RWPE1 (cell line): Measurements from ENCODE around the gene PSMF1.

ENCODE experiments used
- CTCF ChIA-PET: fragments of 350-600 bp; sonication (Branson Sonifier 250); formaldehyde crosslinking; extraction: SDS; loops from one replicate; lab custom pipeline; 2021; lab: Yijun Ruan, JAX
- POLR2A ChIA-PET: fragments of 400-600 bp; formaldehyde crosslinking; extraction: SDS; loops from one replicate; lab custom pipeline; 2020; ENCODE audit warnings: antibody characterized with exemption; ENCODE audit not compliant: low non-redundant PET; lab: Yijun Ruan, JAX
- DNase-seq: peaks from one replicate; pipeline ENCODE4 v3.0.0; 2012; ENCODE audit warnings: low spot score
- H3K27ac ChIP-seq: fragments of 450-650 bp; 2 replicates; pipeline ENCODE4 v1.5.1; 2017
- CTCF ChIP-seq: fragments of 450-650 bp; conservative IDR thresholded peaks from 2 replicates; pipeline ENCODE4 v1.5.1; 2017; ENCODE audit warnings: low read depth, mild to moderate bottlenecking

The PSMF1 gene

GRCh38 chr20:1195226-1195625, 76.8 kb downstream of the PSMF1 start:
- no peak for DNase-seq
- H3K27ac ChIP-seq, result no peak overlapping the region
- CTCF ChIA-PET, result interaction anchor here (0.6 kb wide), 1 partner anchor 15 kb away, joined by 3 read pairs; no protein-coding TSS in a partner anchor
- TF ChIP-seq CTCF, result no peak
- POLR2A ChIA-PET, result no interaction called here

GRCh38 chr20:1196634-1197033, 78.2 kb downstream of the PSMF1 start:
- ChIA-PET POLR2A (no interaction called here), CTCF (interaction anchor here (0.8 kb wide), 1 partner anchor 12 kb away, joined by 3 read pairs; no protein-coding TSS in a partner anchor)
- no peak for TF ChIP-seq CTCF
- DNase-seq, result no peak
- H3K27ac ChIP-seq, result no peak overlapping the region

GRCh38 chr20:1197801-1198200, 79.4 kb downstream of the PSMF1 start:
- POLR2A ChIA-PET, result no interaction called here
- CTCF ChIA-PET, result no interaction called here
- H3K27ac ChIP-seq, result no peak overlapping the region
- DNase-seq, result no peak
- no peak for TF ChIP-seq CTCF

GRCh38 chr20:1198751-1199150, 80.3 kb downstream of the PSMF1 start:
- DNase-seq, result no peak
- TF ChIP-seq CTCF, result no peak
- CTCF ChIA-PET, result no interaction called here
- H3K27ac ChIP-seq, result no peak overlapping the region
- POLR2A ChIA-PET, result no interaction called here

GRCh38 chr20:1199212-1199873, 80.9 kb downstream of the PSMF1 start:
- POLR2A ChIA-PET, result no interaction called here
- CTCF ChIA-PET, result interaction anchor here (0.6 kb wide), 1 partner anchor 103 kb away, joined by 3 read pairs; no protein-coding TSS in a partner anchor

GRCh38 chr20:1199964-1200363, 81.6 kb downstream of the PSMF1 start:
- no peak for TF ChIP-seq CTCF
- DNase-seq, result no peak
- POLR2A ChIA-PET, result no interaction called here
- CTCF ChIA-PET, result interaction anchor here (0.6 kb wide), 1 partner anchor 103 kb away, joined by 3 read pairs; no protein-coding TSS in a partner anchor
- H3K27ac ChIP-seq, result no peak overlapping the region

More at GRCh38 chr20:1199212-1199873, 80.9 kb downstream of the PSMF1 start:
- H3K27ac ChIP-seq, result no peak overlapping the region
- DNase-seq, result no peak
- TF ChIP-seq CTCF, result no peak
